Mammary epithelial cell (primary cell): ENCODE results near the gene ZNF136.

Experiments used
- EZH2 ChIP-seq: IDR thresholded peaks from 2 replicates; pipeline ENCODE4 v1.6.1; 2012; ENCODE audit warnings: low read length, inconsistent platforms, borderline replicate concordance
- TF ChIP-seq, protein P1 (sequence below), 2 donors: IDR thresholded peaks in 1 of 2; conservative IDR thresholded peaks in 1 of 2; 2 replicates each; pipeline ENCODE4 v1.5.1; 2011 to 2012; ENCODE audit warnings: inconsistent platforms in 2 of 2, low read length in 2 of 2, mild to moderate bottlenecking in 2 of 2, control low read depth in 1 of 2, low read depth in 1 of 2; ENCODE audit not compliant: insufficient read depth in 1 of 2; ENCODE audit errors: extremely low read depth in 1 of 2

DNA sequence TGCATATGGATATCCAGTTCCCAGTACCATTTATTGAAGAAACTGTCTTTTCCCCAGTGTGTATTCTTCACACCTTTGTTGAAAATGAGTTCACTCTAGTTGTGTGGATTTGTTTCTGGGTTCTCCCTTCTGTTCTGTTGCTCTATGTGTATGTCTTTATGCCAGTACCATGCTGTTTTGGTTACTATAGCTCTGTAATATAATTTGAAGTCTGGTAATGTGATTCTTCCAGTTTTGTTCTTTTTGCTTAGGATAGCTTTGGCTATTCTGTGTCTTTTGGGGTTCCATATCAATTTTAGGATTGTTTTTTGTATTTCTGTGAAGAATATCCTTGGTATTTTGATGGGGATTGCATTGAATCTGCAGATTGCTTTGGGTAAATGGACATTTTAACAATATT lies 35.2 kb downstream of the ZNF136 start:
- TF ChIP-seq, protein P1, sequence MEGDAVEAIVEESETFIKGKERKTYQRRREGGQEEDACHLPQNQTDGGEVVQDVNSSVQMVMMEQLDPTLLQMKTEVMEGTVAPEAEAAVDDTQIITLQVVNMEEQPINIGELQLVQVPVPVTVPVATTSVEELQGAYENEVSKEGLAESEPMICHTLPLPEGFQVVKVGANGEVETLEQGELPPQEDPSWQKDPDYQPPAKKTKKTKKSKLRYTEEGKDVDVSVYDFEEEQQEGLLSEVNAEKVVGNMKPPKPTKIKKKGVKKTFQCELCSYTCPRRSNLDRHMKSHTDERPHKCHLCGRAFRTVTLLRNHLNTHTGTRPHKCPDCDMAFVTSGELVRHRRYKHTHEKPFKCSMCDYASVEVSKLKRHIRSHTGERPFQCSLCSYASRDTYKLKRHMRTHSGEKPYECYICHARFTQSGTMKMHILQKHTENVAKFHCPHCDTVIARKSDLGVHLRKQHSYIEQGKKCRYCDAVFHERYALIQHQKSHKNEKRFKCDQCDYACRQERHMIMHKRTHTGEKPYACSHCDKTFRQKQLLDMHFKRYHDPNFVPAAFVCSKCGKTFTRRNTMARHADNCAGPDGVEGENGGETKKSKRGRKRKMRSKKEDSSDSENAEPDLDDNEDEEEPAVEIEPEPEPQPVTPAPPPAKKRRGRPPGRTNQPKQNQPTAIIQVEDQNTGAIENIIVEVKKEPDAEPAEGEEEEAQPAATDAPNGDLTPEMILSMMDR (conservative IDR thresholded peaks at IDR 0.05 in 1 of 2, IDR thresholded peaks at IDR 0.05 in 1 of 2; ENCODE audit: extremely low read depth in 1 of 2, insufficient read depth in 1 of 2, low read depth in 1 of 2, low read length in 2 of 2): no peak
- TF ChIP-seq EZH2: no peak
